HUES64 (cell line): Measurements from ENCODE around the gene GPR39.

Experiments used
- H3K27ac ChIP-seq: 2 replicates; pipeline ENCODE4 v1.7.0; 2013; ENCODE audit warnings: low read depth, low read length, inconsistent platforms
- H3K27me3 ChIP-seq: 2 replicates; pipeline ENCODE4 v1.6.1; 2013; ENCODE audit warnings: mild to moderate bottlenecking, low read length; ENCODE audit not compliant: insufficient read depth
- H3K36me3 ChIP-seq: 2 replicates; pipeline ENCODE4 v1.6.1; 2013; ENCODE audit warnings: mild to moderate bottlenecking, low read length; ENCODE audit not compliant: insufficient read depth
- H3K4me1 ChIP-seq: 2 replicates; pipeline ENCODE4 v1.6.1; 2013; ENCODE audit warnings: mild to moderate bottlenecking, low read length, moderate library complexity; ENCODE audit not compliant: insufficient read depth
- H3K4me3 ChIP-seq: 2 replicates; pipeline ENCODE4 v1.5.1; 2013; ENCODE audit warnings: mild to moderate bottlenecking, low read length, moderate library complexity
- H3K9ac ChIP-seq: 2 replicates; pipeline ENCODE4 v1.6.1; 2013; ENCODE audit warnings: mild to moderate bottlenecking, low read depth, low read length
- H3K9me3 ChIP-seq: 2 replicates; pipeline ENCODE4 v1.6.1; 2013; ENCODE audit warnings: low read depth, low read length; ENCODE audit not compliant: insufficient read depth
- WGBS: fragments of 150-250, 120-280 bp; methylation state at CpG from one replicate; pipeline ENCODE4 v1.1.7; 2013; ENCODE audit warnings: missing lambda C conversion rate; 5-methylcytosine and 5-hydroxymethylcytosine counted together

The GPR39 gene

GRCh38 chr2:132589111-132589830 is 172.7 kb downstream of the GPR39 start:
- WGBS: 76% methylated on average over 8 of the region's 8 CpGs
- H3K9ac ChIP-seq: no peak overlapping the region
- no peaks in the 10 kb centered on the region for H3K27me3 ChIP-seq
- H3K36me3 ChIP-seq: no peaks in the 10 kb centered on the region
- H3K4me1 ChIP-seq: peaks cover 18% of the 10 kb centered on the region
- H3K4me3 ChIP-seq: no peak overlapping the region
- H3K27ac ChIP-seq: no peak overlapping the region
- no peaks in the 10 kb centered on the region for H3K9me3 ChIP-seq

- no peaks in the 10 kb centered on the region for H3K36me3 ChIP-seq
- no peaks in the 10 kb centered on the region for H3K9me3 ChIP-seq
- H3K4me3 ChIP-seq: no peak overlapping the region
- H3K9ac ChIP-seq: no peak overlapping the region
- no peak overlapping the region for H3K27ac ChIP-seq
- H3K27me3 ChIP-seq: no peaks in the 10 kb centered on the region
- H3K4me1 ChIP-seq: peaks cover 18% of the 10 kb centered on the region
Observed at GRCh38 chr2:132589966-132590365, 173.4 kb downstream of the GPR39 start.

GRCh38 chr2:132593171-132593570 is 176.6 kb downstream of the GPR39 start:
- Histone ChIP-seq H3K9me3 (peaks cover 8% of the 10 kb centered on the region; the same call in 1 of the 2 replicates), H3K4me1 (peaks cover 18% of the 10 kb centered on the region), H3K4me3 (no peak overlapping the region), H3K36me3 (no peaks in the 10 kb centered on the region), H3K27ac (no peak overlapping the region), H3K27me3 (no peaks in the 10 kb centered on the region), H3K9ac (no peak overlapping the region)
- WGBS: 87% methylated on average over 2 of the region's 2 CpGs

- H3K4me3 ChIP-seq: no peak overlapping the region
- WGBS: 94% methylated on average over 6 of the region's 6 CpGs
- no peak overlapping the region for H3K9ac ChIP-seq
- no peak overlapping the region for H3K27ac ChIP-seq
- no peaks in the 10 kb centered on the region for H3K36me3 ChIP-seq
- peaks cover 4% of the 10 kb centered on the region; the same call in 1 of the 2 replicates for H3K4me1 ChIP-seq
- peaks cover 12% of the 10 kb centered on the region; the same call in 1 of the 2 replicates for H3K9me3 ChIP-seq
- no peaks in the 10 kb centered on the region for H3K27me3 ChIP-seq
Observed at GRCh38 chr2:132595186-132595585, 178.6 kb downstream of the GPR39 start.

GRCh38 chr2:132595693-132596092 is 179.1 kb downstream of the GPR39 start:
- H3K27me3 ChIP-seq: no peaks in the 10 kb centered on the region
- H3K4me3 ChIP-seq: no peak overlapping the region
- no peak overlapping the region for H3K9ac ChIP-seq
- H3K9me3 ChIP-seq: peaks cover 12% of the 10 kb centered on the region; the same call in 1 of the 2 replicates
- H3K36me3 ChIP-seq: no peaks in the 10 kb centered on the region
- WGBS: 84% methylated on average over 2 of the region's 2 CpGs
- no peak overlapping the region for H3K27ac ChIP-seq
- peaks cover 3% of the 10 kb centered on the region; the same call in 1 of the 2 replicates for H3K4me1 ChIP-seq

- no peak overlapping the region for H3K4me3 ChIP-seq
- H3K27me3 ChIP-seq: no peaks in the 10 kb centered on the region
- peaks cover 12% of the 10 kb centered on the region; the same call in 1 of the 2 replicates for H3K9me3 ChIP-seq
- no peak overlapping the region for H3K9ac ChIP-seq
- no peak overlapping the region for H3K27ac ChIP-seq
- no peaks in the 10 kb centered on the region for H3K36me3 ChIP-seq
- H3K4me1 ChIP-seq: peaks cover 3% of the 10 kb centered on the region; the same call in 1 of the 2 replicates
Observed at GRCh38 chr2:132597166-132597565, 180.6 kb downstream of the GPR39 start.

- Histone ChIP-seq H3K27me3 (no peaks in the 10 kb centered on the region), H3K9ac (no peak overlapping the region), H3K4me3 (no peak overlapping the region), H3K4me1 (peaks cover 3% of the 10 kb centered on the region; the same call in 1 of the 2 replicates), H3K27ac (no peak overlapping the region), H3K9me3 (peaks cover 12% of the 10 kb centered on the region; the same call in 1 of the 2 replicates), H3K36me3 (no peaks in the 10 kb centered on the region)
- WGBS: 93% methylated on average over 1 of the region's 1 CpG
Observed at GRCh38 chr2:132597831-132598230, 181.2 kb downstream of the GPR39 start.

- Histone ChIP-seq H3K36me3 (no peaks in the 10 kb centered on the region), H3K4me1 (no peaks in the 10 kb centered on the region; the same call in 1 of the 2 replicates), H3K27me3 (no peaks in the 10 kb centered on the region), H3K4me3 (no peak overlapping the region), H3K9ac (no peak overlapping the region), H3K27ac (no peak overlapping the region), H3K9me3 (peaks cover 12% of the 10 kb centered on the region; the same call in 1 of the 2 replicates)
- 94% methylated on average over 3 of the region's 3 CpGs for WGBS
Observed at GRCh38 chr2:132598536-132598935, 181.9 kb downstream of the GPR39 start.

GRCh38 chr2:132599556-132599955 is 183.0 kb downstream of the GPR39 start:
- no peak overlapping the region for H3K27ac ChIP-seq
- H3K4me1 ChIP-seq: no peaks in the 10 kb centered on the region
- peaks cover 12% of the 10 kb centered on the region; the same call in 1 of the 2 replicates for H3K9me3 ChIP-seq
- H3K9ac ChIP-seq: no peak overlapping the region
- no peaks in the 10 kb centered on the region for H3K27me3 ChIP-seq
- WGBS: 93% methylated on average over 4 of the region's 4 CpGs
- H3K4me3 ChIP-seq: no peak overlapping the region
- H3K36me3 ChIP-seq: no peaks in the 10 kb centered on the region

GRCh38 chr2:132604561-132604960 is 188.0 kb downstream of the GPR39 start:
- 0 out of 2 replicates have a peak, but pooled peaks cover 6% of the 10 kb centered on the region for H3K4me1 ChIP-seq
- H3K4me3 ChIP-seq: no peak overlapping the region
- WGBS: no CpG with 5 or more reads among the region's 1 CpG
- no peak overlapping the region for H3K9ac ChIP-seq
- H3K9me3 ChIP-seq: no peaks in the 10 kb centered on the region
- H3K27me3 ChIP-seq: no peaks in the 10 kb centered on the region
- H3K27ac ChIP-seq: no peak overlapping the region
- no peaks in the 10 kb centered on the region for H3K36me3 ChIP-seq

- H3K9ac ChIP-seq: no peak overlapping the region
- H3K4me3 ChIP-seq: no peak overlapping the region
- H3K36me3 ChIP-seq: no peaks in the 10 kb centered on the region
- H3K4me1 ChIP-seq: 0 out of 2 replicates have a peak, but pooled peaks cover 6% of the 10 kb centered on the region
- no peaks in the 10 kb centered on the region for H3K9me3 ChIP-seq
- H3K27me3 ChIP-seq: no peaks in the 10 kb centered on the region
- no peak overlapping the region for H3K27ac ChIP-seq
- 64% methylated on average over 14 of the region's 14 CpGs for WGBS
Observed at GRCh38 chr2:132605236-132606180, 188.9 kb downstream of the GPR39 start.
